DND-41 (cell line): Measurements from ENCODE around the gene MYO1C.

ENCODE experiments used
- ATAC-seq: fragments of 200-7000 bp; cut with Tn5 transposase; 3 replicates; pipeline ENCODE4 v1.9.1; 2021; ENCODE audit warnings: low read depth; ENCODE audit not compliant: insufficient read depth
- DNase-seq: peaks from one replicate; pipeline ENCODE4 v3.0.0-alpha.2; 2020
- H2AFZ ChIP-seq: 2 replicates; pipeline ENCODE4 v1.6.0; 2012; ENCODE audit warnings: low read depth, low read length
- H3K27ac ChIP-seq: 2 replicates; pipeline ENCODE4 v1.5.1; 2012; ENCODE audit warnings: low read length, inconsistent platforms
- H3K27me3 ChIP-seq: fragments of 200-600 bp; sonication (generic); 2 replicates; pipeline ENCODE4 v1.6.0; 2012; ENCODE audit warnings: low read length, mild to moderate bottlenecking, inconsistent platforms; ENCODE audit not compliant: insufficient read depth, poor library complexity
- H3K36me3 ChIP-seq: 2 replicates; pipeline ENCODE4 v1.5.1; 2012; ENCODE audit warnings: low read length, inconsistent platforms; ENCODE audit not compliant: insufficient read depth
- H3K4me1 ChIP-seq: 2 replicates; pipeline ENCODE4 v1.5.1; 2012; ENCODE audit warnings: mild to moderate bottlenecking, low read length; ENCODE audit not compliant: insufficient read depth
- H3K4me2 ChIP-seq: 2 replicates; pipeline ENCODE4 v1.6.0; 2012; ENCODE audit warnings: mild to moderate bottlenecking, moderate library complexity, low read length, inconsistent platforms; ENCODE audit not compliant: insufficient read depth
- H3K4me3 ChIP-seq, 2 experiments: fragments of 200-600 bp in 1 of 2; shearing (Covaris generic) in 1 of 2; 2 replicates each; pipeline ENCODE4 v1.5.1; 2012 to 2016; ENCODE audit warnings: inconsistent platforms in 2 of 2, low read length in 2 of 2, mild to moderate bottlenecking in 2 of 2, low read depth in 1 of 2, moderate library complexity in 1 of 2
- H3K79me2 ChIP-seq: 2 replicates; pipeline ENCODE4 v1.6.0; 2012; ENCODE audit warnings: low read length, inconsistent platforms; ENCODE audit not compliant: insufficient read depth
- H3K9ac ChIP-seq: 2 replicates; pipeline ENCODE4 v1.6.0; 2012; ENCODE audit warnings: low read depth, mild to moderate bottlenecking, inconsistent platforms, low read length, moderate library complexity
- H3K9me3 ChIP-seq: 2 replicates; pipeline ENCODE4 v1.5.1; 2012; ENCODE audit warnings: low read length, moderate library complexity, mild to moderate bottlenecking, inconsistent platforms; ENCODE audit not compliant: insufficient read depth, severe bottlenecking
- H4K20me1 ChIP-seq: 2 replicates; pipeline ENCODE4 v1.6.0; 2012; ENCODE audit warnings: low read length; ENCODE audit not compliant: insufficient read depth
- CTCF ChIP-seq: IDR thresholded peaks from 2 replicates; pipeline ENCODE4 v1.5.1; 2012; ENCODE audit warnings: borderline replicate concordance, low read length, moderate library complexity, mild to moderate bottlenecking; ENCODE audit not compliant: poor library complexity, severe bottlenecking; ENCODE audit errors: extremely low read depth
- EZH2 ChIP-seq: IDR thresholded peaks from 3 replicates; pipeline ENCODE4 v1.6.1; 2012; ENCODE audit warnings: borderline replicate concordance, low read depth, mild to moderate bottlenecking, moderate library complexity, low read length, inconsistent platforms; ENCODE audit not compliant: severe bottlenecking

The MYO1C gene

GRCh38 chr17:1505586-1505985, 13.1 kb upstream of the MYO1C start:
- Histone ChIP-seq H3K27ac (no peak overlapping the region), H3K9me3 (no peaks in the 10 kb centered on the region), H3K79me2 (peaks cover 2% of the 10 kb centered on the region; the same call in 1 of the 2 replicates), H3K9ac (no peak overlapping the region), H3K4me1 (no peaks in the 10 kb centered on the region), H4K20me1 (no peaks in the 10 kb centered on the region; the same call in 1 of the 2 replicates), H3K4me3 (no peak overlapping the region), H3K36me3 (peaks cover 38% of the 10 kb centered on the region), H3K4me2 (no peak overlapping the region), H2AFZ (no peak overlapping the region), H3K27me3 (no peaks in the 10 kb centered on the region)
- no peak for DNase-seq
- no peak for ATAC-seq
- TF ChIP-seq CTCF (no peak), EZH2 (no peak)

GRCh38 chr17:1504866-1505265, 12.4 kb upstream of the MYO1C start:
- no peaks in the 10 kb centered on the region for H3K4me1 ChIP-seq
- no peak overlapping the region for H3K27ac ChIP-seq
- TF ChIP-seq EZH2 (no peak), CTCF (no peak)
- ATAC-seq (no peak), DNase-seq (no peak)
- peaks cover 37% of the 10 kb centered on the region for H3K36me3 ChIP-seq
- H3K27me3 ChIP-seq: no peaks in the 10 kb centered on the region
- H3K9ac ChIP-seq: no peak overlapping the region
- H4K20me1 ChIP-seq: no peaks in the 10 kb centered on the region; the same call in 1 of the 2 replicates
- H3K9me3 ChIP-seq: no peaks in the 10 kb centered on the region
- no peak overlapping the region for H3K4me2 ChIP-seq
- no peak overlapping the region for H2AFZ ChIP-seq
- H3K4me3 ChIP-seq: no peak overlapping the region
- H3K79me2 ChIP-seq: peaks cover 2% of the 10 kb centered on the region; the same call in 1 of the 2 replicates

GRCh38 chr17:1503699-1504098, 11.2 kb upstream of the MYO1C start:
- Histone ChIP-seq H2AFZ (no peak overlapping the region), H4K20me1 (no peaks in the 10 kb centered on the region), H3K36me3 (peaks cover 30% of the 10 kb centered on the region), H3K4me2 (no peak overlapping the region), H3K27me3 (no peaks in the 10 kb centered on the region), H3K27ac (no peak overlapping the region), H3K4me1 (no peaks in the 10 kb centered on the region), H3K9me3 (no peaks in the 10 kb centered on the region), H3K9ac (no peak overlapping the region), H3K4me3 (no peak overlapping the region), H3K79me2 (no peaks in the 10 kb centered on the region)
- ATAC-seq (no peak), DNase-seq (no peak)
- TF ChIP-seq EZH2 (no peak), CTCF (no peak)

- no peak overlapping the region for H3K4me3 ChIP-seq
- peaks cover 36% of the 10 kb centered on the region for H3K36me3 ChIP-seq
- ATAC-seq (no peak), DNase-seq (no peak)
- H3K79me2 ChIP-seq: no peaks in the 10 kb centered on the region
- no peaks in the 10 kb centered on the region for H4K20me1 ChIP-seq
- no peaks in the 10 kb centered on the region for H3K27me3 ChIP-seq
- TF ChIP-seq EZH2 (no peak), CTCF (no peak)
- H3K27ac ChIP-seq: no peak overlapping the region
- no peaks in the 10 kb centered on the region for H3K9me3 ChIP-seq
- H3K9ac ChIP-seq: no peak overlapping the region
- H3K4me1 ChIP-seq: no peaks in the 10 kb centered on the region
- H2AFZ ChIP-seq: no peak overlapping the region
- no peak overlapping the region for H3K4me2 ChIP-seq
Observed at GRCh38 chr17:1498869-1499268, 6.4 kb upstream of the MYO1C start.
